Cardiac muscle cell (in vitro differentiated cells and primary cell): ENCODE data around the gene CCHCR1. TPM values are rescaled to one million over a fixed set of nuclear protein-coding genes. Genes with fewer than 3 reads are reported as not detected.

ENCODE experiments used
- DNase-seq, 2 donors: peaks; one replicate each; pipeline versions ENCODE4 v3.0.0 to v3.0.0-alpha.2; 2010 to 2017; ENCODE audit warnings: low read depth in 1 of 2, low spot score in 1 of 2
- H3K27ac ChIP-seq: fragments of 200-600 bp; sonication (generic); 2 replicates; pipeline ENCODE4 v1.5.1; 2016
- H3K27me3 ChIP-seq: fragments of 200-600 bp; sonication (generic); 2 replicates; pipeline ENCODE4 v1.6.0; 2016; ENCODE audit warnings: control low read depth
- H3K36me3 ChIP-seq: fragments of 200-600 bp; sonication (generic); 2 replicates; pipeline ENCODE4 v1.5.1; 2016; ENCODE audit warnings: control low read depth
- H3K4me1 ChIP-seq: fragments of 200-600 bp; sonication (generic); 2 replicates; pipeline ENCODE4 v1.8.1; 2017; ENCODE audit warnings: low read depth, mild to moderate bottlenecking, mixed run types
- H3K4me3 ChIP-seq: fragments of 200-600 bp; sonication (generic); 2 replicates; pipeline ENCODE4 v1.5.1; 2016; ENCODE audit warnings: mild to moderate bottlenecking
- H3K9me3 ChIP-seq: fragments of 200-600 bp; sonication (generic); 2 replicates; pipeline ENCODE4 v1.5.1; 2017; ENCODE audit warnings: low read depth, mild to moderate bottlenecking, control low read depth
- polyA plus RNA-seq: library from polyadenylated mRNA; unstranded; fragments of >200 nt; fragmentation: Nextera tagmentation; extraction: Ambion mirVana; gene quantifications from 2 replicates; pipeline ENCODE4 v1.2.1, GENCODE V29; 2016
- total RNA-seq: library from RNA; depleted of rRNA; stranded (reverse); fragments of >200 nt; gene quantifications from 2 replicates; pipeline ENCODE4 v1.2.3, GENCODE V29; 2016
- TF ChIP-seq, protein P1 (sequence below): IDR thresholded peaks from 2 replicates; pipeline ENCODE4 v1.5.1; 2012; ENCODE audit warnings: low read depth, mild to moderate bottlenecking, low read length

Gene CCHCR1
- total and polyA plus RNA-seq, 2 experiments from 2014 or later: 29.1 to 55.5 TPM

DNA sequence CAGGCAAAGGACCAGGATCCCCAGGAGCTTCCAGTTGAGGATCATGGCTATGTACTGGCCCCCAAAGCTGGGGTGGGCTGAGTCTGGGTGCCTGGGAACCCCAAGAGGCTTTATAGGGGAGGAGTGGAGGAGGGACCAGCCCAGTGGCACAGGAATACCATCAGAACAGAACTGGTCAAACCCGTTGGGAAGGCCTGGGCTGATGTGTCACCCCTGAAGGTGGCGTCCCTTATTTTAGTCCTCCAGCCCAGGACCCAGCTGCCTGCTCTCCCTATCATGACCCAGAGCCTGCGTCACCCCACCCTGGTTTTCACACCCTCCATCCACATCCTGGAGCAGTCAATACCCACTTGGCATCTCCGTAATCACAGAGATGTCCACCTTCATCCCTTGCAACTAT lies 18.6 kb downstream of the CCHCR1 start, which contains the start of gene PSORS1C2:
PSORS1C2 (minus strand) TSS at position 85 of the 400 bp plus-strand sequence; CDS start at position 45, 40 bp downstream.
- H3K9me3 ChIP-seq: no peaks in the 10 kb centered on the region
- no peak within 1 kb of the TSS for H3K27ac ChIP-seq
- H3K4me1 ChIP-seq: no peaks in the 10 kb centered on the region
- DNase-seq: no peak
- no peak within 1 kb of the TSS for H3K4me3 ChIP-seq
- TF ChIP-seq, protein P1, sequence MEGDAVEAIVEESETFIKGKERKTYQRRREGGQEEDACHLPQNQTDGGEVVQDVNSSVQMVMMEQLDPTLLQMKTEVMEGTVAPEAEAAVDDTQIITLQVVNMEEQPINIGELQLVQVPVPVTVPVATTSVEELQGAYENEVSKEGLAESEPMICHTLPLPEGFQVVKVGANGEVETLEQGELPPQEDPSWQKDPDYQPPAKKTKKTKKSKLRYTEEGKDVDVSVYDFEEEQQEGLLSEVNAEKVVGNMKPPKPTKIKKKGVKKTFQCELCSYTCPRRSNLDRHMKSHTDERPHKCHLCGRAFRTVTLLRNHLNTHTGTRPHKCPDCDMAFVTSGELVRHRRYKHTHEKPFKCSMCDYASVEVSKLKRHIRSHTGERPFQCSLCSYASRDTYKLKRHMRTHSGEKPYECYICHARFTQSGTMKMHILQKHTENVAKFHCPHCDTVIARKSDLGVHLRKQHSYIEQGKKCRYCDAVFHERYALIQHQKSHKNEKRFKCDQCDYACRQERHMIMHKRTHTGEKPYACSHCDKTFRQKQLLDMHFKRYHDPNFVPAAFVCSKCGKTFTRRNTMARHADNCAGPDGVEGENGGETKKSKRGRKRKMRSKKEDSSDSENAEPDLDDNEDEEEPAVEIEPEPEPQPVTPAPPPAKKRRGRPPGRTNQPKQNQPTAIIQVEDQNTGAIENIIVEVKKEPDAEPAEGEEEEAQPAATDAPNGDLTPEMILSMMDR: no peak
- H3K36me3 ChIP-seq: no peaks in the 10 kb centered on the region
- no peaks in the 10 kb centered on the region for H3K27me3 ChIP-seq

DNA sequence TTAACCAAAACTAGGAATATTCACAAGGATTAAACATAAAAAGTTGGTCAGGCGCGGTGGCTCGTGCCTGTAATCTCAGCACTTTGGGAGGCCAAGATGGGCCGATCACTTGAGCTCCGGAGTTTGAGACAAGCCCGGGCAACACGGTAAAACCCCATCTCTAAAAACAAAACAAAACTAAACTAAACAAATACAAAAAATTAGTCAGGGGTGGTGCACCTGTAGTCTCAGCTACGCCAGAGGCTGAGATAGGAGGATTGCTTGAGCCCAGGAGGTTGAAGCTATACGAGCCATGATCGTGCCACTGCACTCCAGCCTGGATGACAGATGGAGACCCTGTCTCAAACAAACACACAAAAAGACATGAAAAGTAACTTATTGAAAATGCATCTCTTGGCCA lies 21.9 kb downstream of the CCHCR1 start:
- no peak overlapping the region for H3K27ac ChIP-seq
- H3K4me3 ChIP-seq: no peak overlapping the region
- TF ChIP-seq, protein P1: no peak
- H3K27me3 ChIP-seq: no peaks in the 10 kb centered on the region
- DNase-seq: no peak
- H3K9me3 ChIP-seq: no peaks in the 10 kb centered on the region
- no peaks in the 10 kb centered on the region for H3K36me3 ChIP-seq
- no peaks in the 10 kb centered on the region for H3K4me1 ChIP-seq

DNA sequence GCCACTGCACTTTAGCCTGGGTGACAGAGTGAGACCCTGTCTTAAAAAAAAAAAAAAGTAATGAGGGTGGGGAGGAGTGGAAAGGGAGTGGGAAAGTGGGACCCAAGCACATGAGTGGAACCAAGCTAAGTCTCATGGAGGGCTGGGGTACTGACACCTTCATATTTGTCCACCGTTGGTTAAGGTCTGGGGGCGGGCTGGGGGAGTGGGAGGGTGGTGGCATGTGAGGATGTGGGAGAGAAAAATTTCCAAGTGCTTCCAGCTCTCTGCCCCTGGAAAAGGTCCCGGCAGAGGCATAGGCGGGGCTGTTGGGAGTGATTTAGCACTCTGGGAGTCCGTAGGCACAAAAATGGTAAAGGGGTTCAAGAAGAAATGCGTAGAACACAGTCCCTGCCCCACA lies 24.8 kb downstream of the CCHCR1 start:
- H3K4me3 ChIP-seq: no peak overlapping the region
- H3K27me3 ChIP-seq: peaks cover 8% of the 10 kb centered on the region
- H3K9me3 ChIP-seq: no peaks in the 10 kb centered on the region
- no peak for DNase-seq
- no peak overlapping the region for H3K27ac ChIP-seq
- TF ChIP-seq, protein P1: no peak
- no peaks in the 10 kb centered on the region for H3K4me1 ChIP-seq
- H3K36me3 ChIP-seq: no peaks in the 10 kb centered on the region

DNA sequence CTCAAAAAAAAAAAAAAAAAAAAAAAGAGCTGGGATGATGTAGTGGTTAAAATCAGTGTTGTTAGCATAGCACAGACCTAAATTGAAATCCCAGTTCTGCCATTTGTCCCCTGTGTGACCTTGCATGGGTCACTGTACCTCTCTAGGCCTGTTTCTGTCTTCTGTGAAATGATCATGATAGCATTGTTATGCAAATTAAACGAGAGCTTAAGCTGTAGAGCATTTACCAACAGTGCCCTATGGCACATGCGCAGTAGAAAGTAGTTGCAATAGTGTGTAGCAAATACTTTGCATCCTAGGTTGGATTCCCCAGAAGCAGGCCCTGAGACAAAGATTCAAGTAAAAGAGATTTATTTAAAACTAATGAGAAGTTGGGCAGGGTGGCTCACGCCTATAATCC lies 26.0 kb downstream of the CCHCR1 start:
- H3K9me3 ChIP-seq: no peaks in the 10 kb centered on the region
- DNase-seq: no peak
- no peaks in the 10 kb centered on the region for H3K36me3 ChIP-seq
- H3K27ac ChIP-seq: no peak overlapping the region
- peaks cover 8% of the 10 kb centered on the region for H3K27me3 ChIP-seq
- TF ChIP-seq, protein P1: no peak
- no peaks in the 10 kb centered on the region for H3K4me1 ChIP-seq
- no peak overlapping the region for H3K4me3 ChIP-seq

DNA sequence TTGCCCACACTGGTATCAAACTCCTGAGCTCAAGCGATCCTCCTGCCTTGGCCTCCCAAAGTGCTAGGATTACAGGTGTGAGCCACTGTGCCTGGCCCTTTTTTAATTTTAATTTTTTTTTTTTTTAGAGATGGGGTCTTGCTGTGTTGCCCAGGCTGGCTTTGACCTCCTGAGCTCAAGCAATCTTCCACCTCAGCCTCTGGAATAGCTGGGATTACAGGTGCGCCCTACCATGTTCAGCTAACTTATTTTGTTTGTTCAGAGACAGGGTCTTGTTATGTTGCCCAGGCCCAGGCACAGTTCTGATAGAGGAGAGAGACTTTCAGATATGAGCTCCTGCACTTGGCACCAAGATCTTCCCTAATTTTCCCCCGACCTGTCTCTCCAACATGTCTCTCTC lies 26.9 kb downstream of the CCHCR1 start:
- Histone ChIP-seq H3K27ac (no peak overlapping the region), H3K4me1 (no peaks in the 10 kb centered on the region), H3K27me3 (peaks cover 8% of the 10 kb centered on the region), H3K36me3 (no peaks in the 10 kb centered on the region), H3K4me3 (no peak overlapping the region), H3K9me3 (no peaks in the 10 kb centered on the region)
- TF ChIP-seq, protein P1: no peak
- DNase-seq: no peak

DNA sequence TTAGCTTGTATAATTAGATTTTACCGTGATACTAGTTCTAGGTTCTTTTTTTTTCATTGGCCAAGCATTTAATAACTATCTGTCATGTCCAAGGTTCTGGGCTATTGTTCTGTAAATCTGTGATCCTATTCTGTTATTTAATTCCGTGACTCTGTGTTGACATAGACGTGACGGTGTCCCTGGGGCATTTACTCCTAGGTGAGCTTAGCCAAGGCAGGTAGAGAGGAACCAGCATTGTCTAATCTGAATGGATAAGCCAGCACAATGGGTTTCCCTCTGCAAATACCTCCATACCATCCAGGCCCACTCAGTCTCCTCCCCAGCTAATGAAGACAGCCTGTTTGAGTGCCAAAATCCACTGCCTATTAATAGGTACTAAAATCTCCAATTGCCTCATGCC lies 28.5 kb downstream of the CCHCR1 start:
- DNase-seq: no peak
- Histone ChIP-seq H3K27me3 (peaks cover 8% of the 10 kb centered on the region), H3K9me3 (no peaks in the 10 kb centered on the region), H3K4me3 (no peak overlapping the region), H3K36me3 (no peaks in the 10 kb centered on the region), H3K27ac (no peak overlapping the region), H3K4me1 (no peaks in the 10 kb centered on the region)
- TF ChIP-seq, protein P1: no peak
